Measurements from ENCODE around the gene PTPRC.

GRCh38 chr1:198717510-198717909 lies 78.7 kb downstream of the PTPRC start:
- TF ChIP-seq POLR2A (IDR thresholded peaks at IDR 0.05; ENCODE audit: extremely low read depth, insufficient read length) (no peak), CTCF (IDR thresholded peaks at IDR 0.05; ENCODE audit: low read depth, low read length) (no peak), MAX (IDR thresholded peaks at IDR 0.05; ENCODE audit: low read depth, low read length) (no peak)

All from NB4 (cell line).